ENCODE data around the gene ZNF398. TPM values are rescaled to one million over a fixed set of nuclear protein-coding genes. Genes with fewer than 3 reads are reported as not detected.

The ZNF398 gene
- total RNA-seq, 4 donors from 2014 or later = 11.9 to 34.7 (median 26.5) TPM

- Histone ChIP-seq H3K27ac (no peak overlapping the region), H3K27me3 (no peaks in the 10 kb centered on the region), H3K9me3 (no peaks in the 10 kb centered on the region), H3K4me3 (no peak overlapping the region), H3K36me3 (peaks cover 0 to 57% (median 0%) of the 10 kb centered on the region in 3 donors), H3K4me1 (no peaks in the 10 kb centered on the region)
- no peak for DNase-seq
- TF ChIP-seq CTCF (IDR thresholded peaks at IDR 0.05) (no peak), POLR2A (IDR thresholded peaks at IDR 0.05) (no peak)
Observed at GRCh38 chr7:149181450-149181790, 34.2 kb downstream of the ZNF398 start.

DNA sequence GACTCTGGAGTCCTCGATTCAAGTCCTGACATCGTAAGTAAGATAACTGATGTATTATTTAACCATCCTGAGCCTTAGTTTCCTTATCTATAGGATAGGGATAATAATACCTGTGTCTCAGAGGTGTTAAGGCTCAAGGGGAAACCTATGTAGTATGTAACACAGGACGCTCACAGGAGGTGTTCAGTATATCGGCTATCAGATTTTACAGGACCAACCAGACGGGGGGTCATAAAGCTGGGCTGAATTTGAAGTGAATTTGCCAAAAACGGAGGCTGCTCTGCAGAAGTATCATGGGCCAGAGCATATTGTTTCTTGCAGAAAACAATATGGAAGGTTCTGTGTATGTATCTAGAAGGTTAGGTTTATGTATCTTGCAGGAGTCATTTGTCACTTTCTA, 37.0 kb downstream of the ZNF398 start:
- TF ChIP-seq POLR2A (IDR thresholded peaks at IDR 0.05) = no peak
- no peak for TF ChIP-seq CTCF (IDR thresholded peaks at IDR 0.05)
- no peaks in the 10 kb centered on the region for H3K4me1 ChIP-seq
- H3K27me3 ChIP-seq = no peaks in the 10 kb centered on the region
- no peak overlapping the region for H3K27ac ChIP-seq
- H3K36me3 ChIP-seq = peaks cover 0 to 30% (median 0%) of the 10 kb centered on the region in 3 donors
- no peak for DNase-seq
- no peaks in the 10 kb centered on the region for H3K9me3 ChIP-seq
- no peak overlapping the region for H3K4me3 ChIP-seq

- no peak for DNase-seq
- H3K36me3 ChIP-seq = no peaks in the 10 kb centered on the region
- no peak overlapping the region for H3K27ac ChIP-seq
- H3K4me3 ChIP-seq = no peak overlapping the region
- H3K9me3 ChIP-seq = no peaks in the 10 kb centered on the region
- TF ChIP-seq CTCF (IDR thresholded peaks at IDR 0.05) (no peak), POLR2A (IDR thresholded peaks at IDR 0.05) (no peak)
- H3K4me1 ChIP-seq = no peaks in the 10 kb centered on the region
- no peaks in the 10 kb centered on the region for H3K27me3 ChIP-seq
Observed at GRCh38 chr7:149188213-149188612, 41.0 kb downstream of the ZNF398 start.

DNA sequence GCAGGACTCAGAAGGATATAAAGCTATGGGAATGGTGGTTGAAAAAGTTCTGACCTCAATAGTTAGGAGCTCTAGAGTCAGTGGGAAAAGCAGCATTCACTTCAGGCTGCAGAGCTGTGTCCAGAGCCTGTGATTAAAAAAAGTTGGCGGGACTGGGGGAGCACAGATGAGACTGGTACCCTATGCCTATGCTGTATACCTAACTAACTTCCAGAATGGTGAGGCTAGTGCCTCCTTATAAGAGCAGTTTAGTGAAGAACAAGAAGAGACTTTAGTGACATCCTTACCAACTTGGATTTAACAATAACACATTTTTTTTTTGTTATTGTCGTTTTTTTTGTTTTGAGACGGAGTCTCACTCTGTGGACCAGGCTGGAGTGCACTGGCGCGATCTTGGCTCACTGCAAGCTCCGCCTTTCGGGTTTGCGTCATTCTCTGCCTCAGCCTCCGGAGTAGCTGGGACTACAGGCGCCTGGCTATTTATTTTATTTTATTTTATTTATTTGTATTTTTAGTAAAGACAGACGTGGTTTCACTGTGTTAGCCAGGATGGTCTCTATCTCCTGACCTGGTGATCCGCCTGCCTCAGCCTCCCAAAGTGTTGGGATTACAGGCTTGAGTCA, 41.5 kb downstream of the ZNF398 start:
- H3K4me3 ChIP-seq = no peak overlapping the region
- no peaks in the 10 kb centered on the region for H3K27me3 ChIP-seq
- no peak overlapping the region for H3K27ac ChIP-seq
- no peaks in the 10 kb centered on the region for H3K9me3 ChIP-seq
- H3K4me1 ChIP-seq = no peaks in the 10 kb centered on the region
- no peak for DNase-seq
- TF ChIP-seq CTCF (IDR thresholded peaks at IDR 0.05) (no peak), POLR2A (IDR thresholded peaks at IDR 0.05) (no peak)
- H3K36me3 ChIP-seq = no peaks in the 10 kb centered on the region

DNA sequence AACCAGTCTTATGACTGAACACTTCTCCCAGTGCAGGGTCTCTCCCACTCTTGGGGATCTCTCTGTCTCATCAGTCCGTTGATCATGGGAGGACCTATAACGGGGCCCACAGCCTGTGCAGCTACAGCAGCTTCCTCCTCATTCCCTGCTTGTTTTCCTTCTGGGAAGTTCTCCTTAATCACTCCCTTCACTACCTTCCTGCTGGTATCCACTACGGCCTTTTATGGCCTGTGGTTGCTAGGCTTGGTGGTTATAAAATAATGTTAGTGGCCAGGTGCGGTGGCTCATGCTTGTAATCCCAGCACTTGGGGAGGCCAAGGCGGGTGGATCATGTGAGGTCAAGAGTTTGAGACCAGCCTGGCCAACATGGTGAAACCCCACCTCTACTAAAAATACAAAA, 44.6 kb downstream of the ZNF398 start:
- peak overlapping the region in 1 of 4 donors; percentile 4 for H3K4me3 ChIP-seq
- H3K27ac ChIP-seq = peak overlapping the region in 2 of 4 donors; percentile 43 to 64
- peaks cover 0 to 6% (median 3%) of the 10 kb centered on the region in 4 donors for H3K4me1 ChIP-seq
- H3K9me3 ChIP-seq = no peaks in the 10 kb centered on the region
- TF ChIP-seq CTCF (IDR thresholded peaks at IDR 0.05) (peak in 1 of 6 experiments; percentile 3), POLR2A (IDR thresholded peaks at IDR 0.05) (peak in 1 of 2 donors; percentile 11)
- peak in 2 of 3 donors; percentile 59 to 63 for DNase-seq
- H3K36me3 ChIP-seq = no peaks in the 10 kb centered on the region
- no peaks in the 10 kb centered on the region for H3K27me3 ChIP-seq
